GM18508 (cell line): ENCODE results near the gene INO80E.
"Not testable (repeated sequence)": the region's sequence is repeated elsewhere in the genome, so short reads cannot be mapped to it uniquely, and the experiment has no call there.

Experiments
- ATAC-seq: cut with Tn5 transposase; IDR thresholded peaks from one replicate; pipeline ENCODE4 v1.9.1; 2021; ENCODE audit warnings: moderate number of reproducible peaks; ENCODE audit not compliant: insufficient read depth, unreplicated experiment

INO80E gene

DNA sequence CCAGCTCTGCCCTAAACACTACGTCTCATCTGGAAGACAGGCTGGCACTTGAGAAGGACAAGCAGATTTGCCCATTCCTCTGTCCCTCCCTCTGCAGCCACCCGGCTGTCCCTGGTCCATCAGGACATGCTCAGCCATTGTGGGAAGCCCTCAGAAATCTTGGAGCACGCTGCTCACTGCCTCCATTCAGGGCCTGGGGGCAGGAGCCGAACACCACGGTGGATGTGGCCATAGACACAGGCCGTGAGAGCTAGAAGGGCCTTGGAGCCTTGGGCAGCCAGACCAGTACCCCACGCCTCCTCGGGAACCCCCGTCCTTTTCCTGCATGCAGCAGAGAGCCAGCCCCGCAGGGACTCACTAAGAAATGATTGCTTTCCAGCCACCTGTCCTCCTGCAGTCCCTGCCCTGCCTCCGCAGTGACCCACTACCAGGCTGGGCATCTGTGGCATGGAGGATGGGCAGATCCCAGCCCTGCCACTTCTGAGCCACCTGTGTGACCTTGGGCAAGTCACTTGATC is 11.4 kb downstream of the INO80E start:
- no peak for ATAC-seq

- no peak for ATAC-seq
Observed at GRCh38 chr16:30009085-30009862, 13.2 kb downstream of the INO80E start.

DNA sequence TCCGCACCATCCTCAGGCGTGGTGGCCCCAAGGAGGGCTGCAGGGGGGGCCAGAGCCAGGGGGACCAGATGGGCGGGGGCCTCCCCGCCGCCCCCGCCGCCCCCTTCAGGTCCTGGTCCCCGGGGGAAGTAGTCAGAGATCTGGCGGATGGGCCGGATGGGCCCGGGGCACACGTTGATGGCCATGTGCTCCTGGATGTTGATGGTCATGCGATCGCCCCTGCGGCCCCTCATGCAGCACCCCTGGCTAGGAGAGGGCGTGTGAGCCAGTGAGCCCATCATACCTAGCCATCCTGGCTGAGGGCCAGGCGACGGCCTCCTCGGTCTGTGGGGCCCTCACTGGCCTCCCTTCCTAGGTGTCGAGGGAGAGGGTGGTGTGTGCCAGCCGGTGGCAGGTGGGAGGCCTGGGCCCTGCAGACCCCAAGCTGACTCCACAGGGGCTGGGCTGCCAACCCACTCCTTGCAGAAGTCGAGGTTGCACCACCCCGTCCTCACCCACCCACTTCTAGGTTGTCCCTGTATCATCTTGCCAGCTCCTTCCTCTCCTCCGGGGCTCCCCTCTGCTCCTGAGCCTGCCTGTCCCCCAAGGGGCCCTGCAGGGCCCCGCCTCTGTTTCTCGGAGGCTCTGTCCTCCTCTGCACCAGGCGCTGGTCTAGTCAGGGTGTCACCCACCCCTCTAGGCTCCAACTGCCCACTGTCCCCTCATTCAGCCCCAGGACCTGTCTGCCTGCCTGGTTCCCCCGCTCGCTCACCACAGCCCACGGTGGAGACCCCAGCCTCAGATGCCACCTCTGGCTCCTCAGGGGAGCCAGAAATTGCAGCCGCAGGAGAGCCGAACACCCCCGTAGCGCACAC is 14.2 kb downstream of the INO80E start:
- no peak for ATAC-seq

- ATAC-seq, result no peak
Observed at GRCh38 chr16:30010844-30011713, 15.0 kb downstream of the INO80E start, which contains the start of gene DOC2A. TSS of gene DOC2A (minus strand) at chr16:30011027. CDS start at chr16:30010222, 805 bp downstream.

- no peak for ATAC-seq
Observed at GRCh38 chr16:30011714-30012504, 15.9 kb downstream of the INO80E start.

GRCh38 chr16:30012598-30012997 is 16.6 kb downstream of the INO80E start:
- not testable (repeated sequence) for ATAC-seq

- not testable (repeated sequence) for ATAC-seq
Observed at GRCh38 chr16:30015450-30015849, 19.4 kb downstream of the INO80E start.

DNA sequence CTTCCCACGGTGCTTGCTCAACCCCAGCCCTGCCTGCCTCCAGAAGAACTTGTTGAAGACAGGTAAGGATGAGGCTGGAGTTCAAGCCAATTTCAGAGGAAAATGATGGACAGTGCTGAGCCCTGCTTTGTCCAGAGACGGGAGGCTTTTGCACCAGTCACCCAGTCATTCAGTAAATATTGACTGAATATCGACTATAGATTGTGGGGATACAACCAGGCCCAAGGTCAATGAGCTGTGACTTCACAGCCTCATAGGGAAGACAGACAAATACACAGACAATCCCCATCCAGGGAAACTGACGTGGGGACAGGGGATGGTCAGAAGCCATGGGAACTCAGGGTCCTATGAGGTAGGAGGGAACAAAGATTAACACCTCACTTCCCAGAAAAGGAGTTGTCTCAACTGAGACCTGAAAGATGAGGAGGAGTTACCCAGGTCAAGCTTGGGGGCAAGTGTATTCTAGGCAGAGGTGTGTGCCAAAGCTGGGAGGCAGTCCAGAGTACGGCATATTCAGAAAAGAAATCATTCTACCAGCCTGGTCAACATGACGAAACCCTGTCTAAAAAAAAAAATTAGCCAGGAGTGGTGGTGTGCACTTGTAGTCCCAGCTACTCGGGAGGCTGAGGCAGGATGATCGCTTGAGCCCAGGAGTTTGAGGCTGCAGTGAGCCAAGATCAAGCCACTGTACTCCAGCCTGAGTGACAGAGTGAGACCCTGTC is 20.7 kb downstream of the INO80E start:
- no peak for ATAC-seq

- ATAC-seq, result no peak
Observed at GRCh38 chr16:30017277-30017656, 21.2 kb downstream of the INO80E start.

GRCh38 chr16:30017937-30018336 is 21.9 kb downstream of the INO80E start:
- ATAC-seq, result not testable (repeated sequence)

DNA sequence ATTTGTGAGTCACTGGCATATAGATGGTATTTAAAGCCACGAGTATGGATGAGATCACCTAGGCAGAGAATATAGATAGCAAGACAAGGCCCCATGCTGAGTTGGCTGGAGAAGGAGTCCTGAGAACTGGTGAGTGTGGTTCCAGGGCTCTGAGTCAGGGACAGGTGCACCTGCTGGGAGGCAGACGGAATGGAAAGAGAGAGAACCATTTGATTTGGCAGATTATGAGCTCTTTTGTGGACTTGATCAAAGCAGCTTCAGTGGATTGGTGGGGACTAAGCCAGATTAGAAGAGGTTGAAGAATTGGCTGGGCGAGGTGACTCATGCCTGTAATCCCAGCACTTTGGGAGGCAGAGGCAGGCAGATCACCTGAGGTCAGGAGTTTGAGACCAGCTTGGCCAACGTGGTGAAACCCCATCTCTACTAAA is 22.7 kb downstream of the INO80E start:
- no peak for ATAC-seq

DNA sequence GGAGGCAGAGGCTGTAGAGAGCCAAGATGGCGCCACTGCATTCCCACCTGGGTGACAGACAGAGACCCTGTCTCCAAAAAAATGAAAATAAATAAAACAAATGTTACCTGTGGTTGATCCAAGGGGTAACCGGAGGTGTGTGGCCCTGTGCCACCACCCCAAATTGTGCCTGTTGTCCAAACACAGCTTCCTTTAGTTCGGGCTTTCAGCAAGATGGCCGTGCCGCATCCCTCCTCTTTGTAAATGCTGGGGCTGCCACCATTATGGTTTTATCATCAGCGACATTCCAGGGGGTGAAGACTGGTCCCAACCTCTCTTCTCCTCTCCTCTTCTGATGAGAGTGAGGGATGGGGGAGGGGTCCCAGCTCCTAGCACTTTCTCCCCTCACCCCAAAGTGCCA is 26.8 kb downstream of the INO80E start, which contains the start of gene C16orf92:
Gene C16orf92, plus strand, starts transcription at position 312 of the 400 bp plus-strand sequence. CDS start 143 bp downstream, outside the sequence.
- no peak for ATAC-seq

- no peak for ATAC-seq
Observed at GRCh38 chr16:30023586-30023985, 27.5 kb downstream of the INO80E start.

- ATAC-seq, result no peak
Observed at GRCh38 chr16:30024451-30024850, 28.4 kb downstream of the INO80E start.

GRCh38 chr16:30025156-30025555 is 29.1 kb downstream of the INO80E start:
- ATAC-seq, result no peak

DNA sequence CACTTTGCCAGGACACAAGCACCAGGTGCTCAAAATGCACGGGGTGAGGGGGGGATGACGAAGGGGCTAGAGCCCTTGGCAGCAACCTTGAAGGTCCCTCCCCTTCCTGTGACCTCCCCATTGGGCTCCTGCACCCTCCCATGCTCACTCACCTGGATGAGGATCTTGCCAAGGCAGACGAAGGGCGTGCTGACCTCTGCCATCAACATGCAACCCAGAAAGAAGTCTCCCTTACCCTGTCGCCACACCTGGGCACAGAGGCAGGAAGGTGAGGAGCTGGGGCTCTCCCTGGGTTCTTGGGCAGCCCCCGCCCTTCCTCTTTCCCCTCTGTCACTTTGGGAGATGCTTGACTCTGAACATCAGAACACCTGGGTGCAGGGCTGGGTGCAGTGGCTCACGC is 29.5 kb downstream of the INO80E start:
- ATAC-seq, result no peak

GRCh38 chr16:30026449-30026848 is 30.4 kb downstream of the INO80E start:
- no peak for ATAC-seq

DNA sequence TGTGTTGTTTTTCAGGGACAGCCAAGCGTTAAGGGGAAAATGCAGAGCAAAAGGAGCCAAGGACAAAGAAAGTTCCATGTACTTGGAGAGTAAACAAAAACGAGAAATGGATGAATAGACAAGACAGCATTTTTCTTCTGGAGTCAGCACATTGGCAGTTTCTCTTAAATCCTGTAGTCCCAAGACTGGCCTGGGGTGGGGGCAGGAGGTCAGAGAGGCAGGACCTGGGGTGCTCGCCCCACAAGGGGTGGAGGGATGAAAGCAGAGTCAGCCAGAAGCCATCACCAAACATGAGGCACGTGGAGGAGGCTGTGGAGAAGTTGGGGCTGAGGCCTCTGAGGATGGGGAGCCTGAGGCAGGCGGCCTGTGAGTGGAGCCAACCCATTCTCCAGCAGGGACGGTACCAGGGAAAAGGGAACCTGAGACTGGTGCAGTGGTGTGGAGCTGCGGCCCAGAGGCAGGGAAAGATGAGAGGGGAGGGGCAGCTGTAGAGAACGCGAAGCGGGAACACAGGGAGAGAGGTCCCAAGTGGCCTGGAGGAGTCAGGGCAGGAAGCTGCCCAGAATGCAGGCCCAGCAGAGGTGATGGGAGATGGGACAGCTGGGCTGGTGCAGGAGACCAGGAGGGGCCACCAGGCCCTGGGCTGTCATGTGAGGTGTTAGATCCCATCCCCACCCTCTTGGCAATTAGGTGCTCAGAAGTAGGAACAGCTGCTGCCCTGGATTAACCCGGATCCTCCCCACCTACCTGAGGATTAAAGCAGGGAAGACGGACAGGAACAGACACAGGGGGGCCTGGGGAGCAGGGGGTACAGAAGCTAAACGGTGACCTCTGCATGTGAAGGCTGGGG is 31.8 kb downstream of the INO80E start:
- no peak for ATAC-seq
